GM19395 (cell line): ENCODE measurements around the gene PI4KA.

Source experiments
- ATAC-seq: cut with Tn5 transposase; IDR thresholded peaks from one replicate; pipeline ENCODE4 v1.9.1; 2021; ENCODE audit warnings: mild to moderate bottlenecking, moderate library complexity; ENCODE audit not compliant: unreplicated experiment

Gene PI4KA

GRCh38 chr22:20881869-20882815 is 23.5 kb upstream of the PI4KA start:
- ATAC-seq, result no peak

GRCh38 chr22:20881231-20881630 is 22.6 kb upstream of the PI4KA start:
- no peak for ATAC-seq

GRCh38 chr22:20877715-20878114 is 19.1 kb upstream of the PI4KA start:
- no peak for ATAC-seq

- ATAC-seq, result no peak
These were observed 16.7 kb upstream of the PI4KA start for GRCh38 chr22:20875296-20875695.

- ATAC-seq, result no peak
These were observed 14.6 kb upstream of the PI4KA start for GRCh38 chr22:20873214-20873613.

GRCh38 chr22:20869234-20869633 is 10.6 kb upstream of the PI4KA start:
- ATAC-seq, result no peak

GRCh38 chr22:20868025-20868962 is 9.7 kb upstream of the PI4KA start:
- no peak for ATAC-seq

- ATAC-seq, result no peak
These were observed 8.8 kb upstream of the PI4KA start for GRCh38 chr22:20867179-20868024.

- ATAC-seq, result no peak
These were observed 8.1 kb upstream of the PI4KA start for GRCh38 chr22:20866736-20867135.

GRCh38 chr22:20865875-20866445 is 7.3 kb upstream of the PI4KA start:
- ATAC-seq, result no peak

- no peak for ATAC-seq
These were observed 6.7 kb upstream of the PI4KA start for GRCh38 chr22:20865331-20865730.

- no peak for ATAC-seq
These were observed 5.7 kb upstream of the PI4KA start for GRCh38 chr22:20864186-20864908.

- no peak for ATAC-seq
These were observed 4.8 kb upstream of the PI4KA start for GRCh38 chr22:20863366-20863765.

- no peak for ATAC-seq
These were observed 3.9 kb upstream of the PI4KA start for GRCh38 chr22:20862540-20862939.

GRCh38 chr22:20859615-20860014 is 1.0 kb upstream of the PI4KA start:
- ATAC-seq, result no peak

GRCh38 chr22:20857838-20858614 is 585 bp downstream of the PI4KA start:
- peak; percentile 45 for ATAC-seq

- no peak for ATAC-seq
These were observed 1.4 kb downstream of the PI4KA start for GRCh38 chr22:20857247-20857643.

- no peak for ATAC-seq
These were observed 5.4 kb downstream of the PI4KA start for GRCh38 chr22:20853236-20853660.

GRCh38 chr22:20852503-20852902 is 6.1 kb downstream of the PI4KA start:
- no peak for ATAC-seq
